ENCODE measurements around the gene COL4A1. TPM values are rescaled to one million over a fixed set of nuclear protein-coding genes. Genes with fewer than 3 reads are reported as not detected.

COL4A1 gene
- polyA plus RNA-seq, 1 experiment = 210 TPM

DNA sequence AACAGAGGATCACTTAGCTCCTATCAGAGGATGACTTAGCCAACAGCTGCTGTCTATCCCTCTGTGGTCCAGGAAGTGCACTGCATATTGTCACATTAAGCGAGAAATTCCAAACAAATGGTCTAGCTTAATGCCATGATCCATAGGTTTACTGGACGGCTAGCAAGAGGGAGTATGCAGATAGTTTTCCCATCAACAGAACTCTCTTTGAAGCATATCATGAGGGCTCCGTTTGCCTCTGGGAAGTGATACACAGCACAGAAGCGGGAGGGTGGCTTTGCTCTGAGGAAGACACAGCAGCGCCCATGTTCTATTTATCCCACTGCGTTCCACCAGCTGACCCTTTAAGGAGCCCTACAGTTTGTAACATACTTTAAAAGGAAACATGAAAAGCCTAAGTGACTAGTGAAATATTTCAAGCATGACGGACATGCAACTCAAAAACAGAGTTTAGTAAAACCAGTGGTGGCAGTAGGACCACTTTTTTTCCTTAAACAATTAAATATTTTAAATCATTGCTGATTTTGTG is 52.7 kb downstream of the COL4A1 start:
- POLR2A ChIA-PET = no interaction called here
- CTCF ChIA-PET = no interaction called here
- TF ChIP-seq, protein P1, sequence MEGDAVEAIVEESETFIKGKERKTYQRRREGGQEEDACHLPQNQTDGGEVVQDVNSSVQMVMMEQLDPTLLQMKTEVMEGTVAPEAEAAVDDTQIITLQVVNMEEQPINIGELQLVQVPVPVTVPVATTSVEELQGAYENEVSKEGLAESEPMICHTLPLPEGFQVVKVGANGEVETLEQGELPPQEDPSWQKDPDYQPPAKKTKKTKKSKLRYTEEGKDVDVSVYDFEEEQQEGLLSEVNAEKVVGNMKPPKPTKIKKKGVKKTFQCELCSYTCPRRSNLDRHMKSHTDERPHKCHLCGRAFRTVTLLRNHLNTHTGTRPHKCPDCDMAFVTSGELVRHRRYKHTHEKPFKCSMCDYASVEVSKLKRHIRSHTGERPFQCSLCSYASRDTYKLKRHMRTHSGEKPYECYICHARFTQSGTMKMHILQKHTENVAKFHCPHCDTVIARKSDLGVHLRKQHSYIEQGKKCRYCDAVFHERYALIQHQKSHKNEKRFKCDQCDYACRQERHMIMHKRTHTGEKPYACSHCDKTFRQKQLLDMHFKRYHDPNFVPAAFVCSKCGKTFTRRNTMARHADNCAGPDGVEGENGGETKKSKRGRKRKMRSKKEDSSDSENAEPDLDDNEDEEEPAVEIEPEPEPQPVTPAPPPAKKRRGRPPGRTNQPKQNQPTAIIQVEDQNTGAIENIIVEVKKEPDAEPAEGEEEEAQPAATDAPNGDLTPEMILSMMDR (IDR thresholded peaks at IDR 0.05; ENCODE audit: low read depth, low read length) = no peak
- DNase-seq (ENCODE audit: low read depth, low spot score) = no peak
- H3K27me3 ChIP-seq (ENCODE audit: control insufficient read depth, insufficient read depth, low read length) = no peaks in the 10 kb centered on the region
- no peak overlapping the region for H3K27ac ChIP-seq (ENCODE audit: low read depth, low read length)
- no peak overlapping the region for H3K4me3 ChIP-seq (ENCODE audit: low read depth, low read length)
- no peaks in the 10 kb centered on the region for H3K9me3 ChIP-seq (ENCODE audit: control insufficient read depth, insufficient read depth, low read length)

DNA sequence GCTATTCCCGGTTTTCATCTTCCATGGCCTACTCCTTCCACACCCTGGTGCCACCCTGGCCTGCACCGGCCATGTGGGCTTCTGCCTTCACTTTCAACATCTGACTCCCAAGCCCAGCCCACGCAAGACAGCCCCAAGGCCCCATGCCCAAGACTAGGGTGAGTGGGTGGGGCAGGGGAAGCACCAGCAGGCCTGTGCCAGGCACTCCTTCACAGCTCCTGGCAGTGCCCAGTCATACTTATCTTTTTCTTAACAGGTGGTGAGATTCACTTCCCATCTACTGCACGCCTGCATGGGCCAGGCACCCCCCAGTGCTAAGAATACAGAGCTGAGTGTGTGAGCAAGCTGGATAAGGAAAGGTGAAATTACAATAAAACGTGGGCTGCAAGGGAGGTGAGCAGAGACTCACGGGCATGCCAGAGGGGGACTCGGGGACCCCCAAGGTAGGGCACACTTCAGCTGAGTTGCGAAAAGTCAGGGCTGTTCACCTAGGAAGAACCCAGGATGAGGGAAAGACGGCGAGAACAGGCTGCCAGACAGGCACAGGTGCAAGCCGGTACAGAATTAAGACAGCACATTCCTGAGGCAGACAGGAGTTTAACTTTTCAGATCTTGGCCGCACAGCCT is 55.7 kb downstream of the COL4A1 start:
- H3K4me3 ChIP-seq (ENCODE audit: low read depth, low read length) = no peak overlapping the region
- H3K9me3 ChIP-seq (ENCODE audit: control insufficient read depth, insufficient read depth, low read length) = peaks cover 5% of the 10 kb centered on the region; the same call in 1 of the 2 replicates
- TF ChIP-seq, protein P1 (IDR thresholded peaks at IDR 0.05; ENCODE audit: low read depth, low read length) = no peak
- ChIA-PET POLR2A (interaction anchor here (1.1 kb wide), 1 partner anchor 56 kb away, joined by 4 read pairs; the partner anchor contains the start of genes COL4A1 and COL4A2), CTCF (no interaction called here)
- no peak overlapping the region for H3K27ac ChIP-seq (ENCODE audit: low read depth, low read length)
- H3K27me3 ChIP-seq (ENCODE audit: control insufficient read depth, insufficient read depth, low read length) = no peaks in the 10 kb centered on the region
- no peak for DNase-seq (ENCODE audit: low read depth, low spot score)

DNA sequence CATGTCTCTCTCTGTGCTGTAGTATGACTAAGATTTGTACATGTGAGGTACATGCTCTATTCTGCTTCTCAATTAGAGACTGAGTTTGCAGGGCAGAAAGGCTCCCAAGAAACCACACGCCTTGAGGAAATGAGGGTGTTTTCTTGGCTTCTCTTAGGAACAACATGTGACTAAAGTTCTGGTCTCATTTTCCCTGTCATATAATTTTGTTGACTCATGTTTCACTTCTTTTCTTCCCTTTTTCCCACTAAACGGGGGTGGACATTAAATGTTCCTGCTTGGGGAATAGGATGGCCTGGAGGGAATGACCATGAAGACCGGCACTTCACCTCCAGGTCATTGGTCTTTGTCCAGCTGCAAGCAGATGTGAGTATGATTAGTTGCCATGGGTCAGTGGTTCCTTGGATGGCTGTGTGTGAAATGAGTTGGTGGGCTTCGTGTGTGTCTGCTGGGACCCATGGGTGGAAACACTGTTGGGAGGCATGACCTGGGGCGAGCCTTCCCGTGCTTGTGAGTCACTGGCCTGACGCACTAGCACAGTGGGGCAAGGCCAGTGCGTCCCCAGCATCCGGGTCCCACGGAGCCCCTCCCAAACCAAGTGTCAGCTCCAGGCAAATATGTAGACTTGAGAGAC is 56.6 kb downstream of the COL4A1 start:
- ChIA-PET POLR2A (interaction anchor here (1.1 kb wide), 1 partner anchor 56 kb away, joined by 4 read pairs; the partner anchor contains the start of genes COL4A1 and COL4A2), CTCF (no interaction called here)
- H3K9me3 ChIP-seq (ENCODE audit: control insufficient read depth, insufficient read depth, low read length) = peaks cover 5% of the 10 kb centered on the region; the same call in 1 of the 2 replicates
- no peak overlapping the region for H3K4me3 ChIP-seq (ENCODE audit: low read depth, low read length)
- H3K27me3 ChIP-seq (ENCODE audit: control insufficient read depth, insufficient read depth, low read length) = no peaks in the 10 kb centered on the region
- no peak overlapping the region for H3K27ac ChIP-seq (ENCODE audit: low read depth, low read length)
- no peak for DNase-seq (ENCODE audit: low read depth, low spot score)
- TF ChIP-seq, protein P1 (IDR thresholded peaks at IDR 0.05; ENCODE audit: low read depth, low read length) = no peak

DNA sequence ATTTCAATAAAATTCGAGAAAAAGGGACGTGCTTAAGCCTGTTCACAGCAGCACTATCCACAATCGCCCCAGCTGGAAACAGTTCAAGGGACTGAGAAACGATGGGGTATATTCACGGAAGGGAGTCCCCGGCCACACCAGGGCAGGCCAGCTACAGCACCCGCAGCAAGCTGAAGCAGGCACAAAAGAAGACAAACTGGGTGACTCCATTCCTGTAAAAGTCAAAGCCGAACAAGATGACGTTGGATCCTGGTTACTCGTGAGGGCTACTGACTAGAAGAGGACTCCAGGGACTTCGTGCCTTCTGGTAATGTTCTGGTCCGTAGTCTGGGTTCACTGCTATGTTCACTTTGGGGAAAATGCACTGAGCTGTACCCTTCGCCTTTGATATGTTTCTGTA is 57.6 kb downstream of the COL4A1 start:
- Histone ChIP-seq H3K4me3 (ENCODE audit: low read depth, low read length) (no peak overlapping the region), H3K27ac (ENCODE audit: low read depth, low read length) (peak overlapping the region; percentile 1), H3K27me3 (ENCODE audit: control insufficient read depth, insufficient read depth, low read length) (no peaks in the 10 kb centered on the region), H3K9me3 (ENCODE audit: control insufficient read depth, insufficient read depth, low read length) (peaks cover 5% of the 10 kb centered on the region; the same call in 1 of the 2 replicates)
- CTCF ChIA-PET = no interaction called here
- DNase-seq (ENCODE audit: low read depth, low spot score) = no peak
- TF ChIP-seq, protein P1 (IDR thresholded peaks at IDR 0.05; ENCODE audit: low read depth, low read length) = no peak
- POLR2A ChIA-PET = no interaction called here

Measured in AG04450 (cell line).